Lower leg skin (tissue), 3 donors: ENCODE results near the gene ZNF146.

Experiments used
- CTCF ChIP-seq, 3 donors: fragments of 450-650 bp; IDR thresholded peaks; one replicate each; pipeline ENCODE4 v1.5.1; 2016; ENCODE audit warnings: antibody characterized with exemption in 3 of 3, mild to moderate bottlenecking in 3 of 3, moderate library complexity in 2 of 3
- POLR2A ChIP-seq, 2 donors: fragments of 450-650 bp; IDR thresholded peaks; one replicate each; pipeline ENCODE4 v1.6.1; 2016 to 2017; ENCODE audit warnings: antibody characterized with exemption in 2 of 2, mild to moderate bottlenecking in 1 of 2, moderate library complexity in 1 of 2

- no peak for TF ChIP-seq CTCF (IDR thresholded peaks at IDR 0.05)
- TF ChIP-seq POLR2A (IDR thresholded peaks at IDR 0.05): no peak
Measured at GRCh38 chr19:36259211-36259610, 44.3 kb downstream of the ZNF146 start.
